A549 (cell line): ENCODE results near the gene MED12L. TPM values are rescaled to one million over a fixed set of nuclear protein-coding genes. Genes with fewer than 3 reads are reported as not detected.

Source experiments
- ATAC-seq, 2 experiments: fragments of 200-7000 bp in 1 of 2; fragments of >200 bp in 1 of 2; cut with Nextera tagmentation in 1 of 2; cut with Tn5 transposase in 1 of 2; 3 replicates each; pipeline versions ENCODE4 v1.8.0 to v1.9.1; 2018 to 2020; ENCODE audit warnings: mild to moderate bottlenecking in 1 of 2, moderate library complexity in 1 of 2
- CTCF ChIA-PET: fragments of 300-600 bp; sonication (Branson Sonifier 250); formaldehyde crosslinking; extraction: SDS; loops from one replicate; lab custom pipeline; 2021; ENCODE audit warnings: antibody characterized with exemption, inconsistent platforms; lab: Yijun Ruan, JAX
- POLR2A ChIA-PET: fragments of 350-600 bp; formaldehyde crosslinking; extraction: SDS; loops from one replicate; lab custom pipeline; 2021; ENCODE audit warnings: antibody characterized with exemption, inconsistent platforms; lab: Yijun Ruan, JAX
- DNase-seq, 2 experiments: peaks; one replicate each; pipeline versions ENCODE4 v3.0.0 to v3.0.0-alpha.2; 2011 to 2016; ENCODE audit warnings: low read depth in 1 of 2, low spot score in 1 of 2
- FAIRE-seq: peaks from 2 replicates; lab custom pipeline; 2011; peaks lifted over from hg19 to GRCh38; lab: Jason Lieb, UNC
- H3K27ac ChIP-seq, 2 experiments: fragments of >200 bp; sonication (Bioruptor Twin); formaldehyde crosslinking; 3 replicates each; pipeline ENCODE4 v1.5.1; 2016 to 2017
- H3K4me1 ChIP-seq: fragments of >200 bp; sonication (Bioruptor Twin); formaldehyde crosslinking; 3 replicates; pipeline ENCODE4 v1.6.1; 2016
- H3K4me2 ChIP-seq: fragments of >200 bp; sonication (Bioruptor Twin); formaldehyde crosslinking; 3 replicates; pipeline ENCODE4 v1.6.1; 2016
- H3K4me3 ChIP-seq: fragments of >200 bp; sonication (Bioruptor Twin); formaldehyde crosslinking; 3 replicates; pipeline ENCODE4 v1.5.1; 2016
- H3K9me3 ChIP-seq: fragments of >200 bp; sonication (Bioruptor Twin); formaldehyde crosslinking; 3 replicates; pipeline ENCODE4 v1.6.1; 2016
- CBX8 ChIP-seq: fragments of 200-600 bp; sonication (generic); IDR thresholded peaks from 2 replicates; pipeline ENCODE4 v1.6.1; 2016
- CEBPB ChIP-seq, 2 experiments: fragments of >200 bp in 1 of 2; sonication (Bioruptor Twin) in 1 of 2; formaldehyde crosslinking in 1 of 2; IDR thresholded peaks; 2 replicates each; pipeline ENCODE4 v1.6.1; 2012 to 2016
- EHF ChIP-seq: fragments of 250-450 bp; sonication (Bioruptor Pico); IDR thresholded peaks from 2 replicates; pipeline ENCODE4 v1.5.0; 2020; ENCODE audit warnings: mild to moderate bottlenecking
- EHMT2 ChIP-seq: fragments of 200-600 bp; sonication (generic); IDR thresholded peaks from 2 replicates; pipeline ENCODE4 v1.6.1; 2016; ENCODE audit warnings: antibody characterized with exemption, low read depth, mild to moderate bottlenecking, moderate library complexity
- EP300 ChIP-seq, 2 experiments: fragments of >200 bp; sonication (Bioruptor Twin); formaldehyde crosslinking; IDR thresholded peaks; 2 replicates in 1 of 2; 3 replicates in 1 of 2; pipeline ENCODE4 v1.6.1; 2016 to 2017
- HES2 ChIP-seq: fragments of >200 bp; sonication (Bioruptor Twin); formaldehyde crosslinking; IDR thresholded peaks from 2 replicates; pipeline ENCODE4 v1.6.1; 2016
- HEYL ChIP-seq: fragments of 250-450 bp; sonication (Bioruptor Pico); IDR thresholded peaks from 2 replicates; pipeline ENCODE4 v1.8.0; 2021; ENCODE audit warnings: mild to moderate bottlenecking, moderate library complexity
- HMGXB4 ChIP-seq: fragments of 250-450 bp; sonication (Bioruptor Pico); IDR thresholded peaks from 2 replicates; pipeline ENCODE4 v1.5.0; 2021; ENCODE audit warnings: mild to moderate bottlenecking, moderate library complexity, borderline replicate concordance
- HOXA7 ChIP-seq: fragments of 250-450 bp; sonication (Bioruptor Pico); IDR thresholded peaks from 2 replicates; pipeline ENCODE4 v1.5.0; 2020; ENCODE audit warnings: mild to moderate bottlenecking, moderate library complexity
- JUNB ChIP-seq: fragments of >200 bp; sonication (Bioruptor Twin); formaldehyde crosslinking; IDR thresholded peaks from 2 replicates; pipeline ENCODE4 v1.6.1; 2016
- KDM5A ChIP-seq: fragments of 200-600 bp; sonication (generic); IDR thresholded peaks from 2 replicates; pipeline ENCODE4 v1.6.1; 2016; ENCODE audit warnings: antibody characterized with exemption, mild to moderate bottlenecking
- MAX ChIP-seq: IDR thresholded peaks from 2 replicates; pipeline ENCODE4 v1.6.1; 2012
- MYC ChIP-seq: IDR thresholded peaks from 2 replicates; pipeline ENCODE4 v1.6.1; 2012; ENCODE audit warnings: mild to moderate bottlenecking, inconsistent platforms, low read length, improper control_type of control experiment, borderline replicate concordance
- PBX3 ChIP-seq: IDR thresholded peaks from 2 replicates; pipeline ENCODE4 v1.6.1; 2012
- POLR2AphosphoS2 ChIP-seq: conservative IDR thresholded peaks from 2 replicates; pipeline ENCODE4 v1.6.1; 2012; ENCODE audit warnings: low read length, improper control_type of control experiment, inconsistent platforms
- REST ChIP-seq: fragments of 200-600 bp; sonication (generic); IDR thresholded peaks from 2 replicates; pipeline ENCODE4 v1.6.1; 2016; ENCODE audit warnings: antibody characterized with exemption, mild to moderate bottlenecking, moderate library complexity
- RNF2 ChIP-seq: fragments of 200-600 bp; sonication (generic); IDR thresholded peaks from 2 replicates; pipeline ENCODE4 v1.6.1; 2016; ENCODE audit warnings: low read depth, mild to moderate bottlenecking, antibody characterized with exemption, moderate library complexity, borderline replicate concordance
- TP53 ChIP-seq: fragments of 250-450 bp; sonication (Bioruptor Pico); IDR thresholded peaks from 2 replicates; pipeline ENCODE4 v1.5.0; 2021; ENCODE audit warnings: mild to moderate bottlenecking, moderate library complexity
- WGBS: methylation state at CpG from one replicate; pipeline ENCODE4 v1.1.6; 2017; ENCODE audit errors: missing lambda C conversion rate; 5-methylcytosine and 5-hydroxymethylcytosine counted together
- polyA plus RNA-seq, 4 experiments: library from polyadenylated mRNA; depleted of rRNA in 3 of 4; stranded (reverse); fragments of >200 nt; fragmentation: RNase III in 1 of 4; extraction: RNeasy Plus Mini Kit Qiagen cat#74134 plus additional on column Dnase treatment in 1 of 4; gene quantifications; 2 replicates in 3 of 4; 3 replicates in 1 of 4; pipeline ENCODE4 v1.2.3, GENCODE V29; 2011 to 2017

MED12L gene
- polyA plus RNA-seq, 2 of the 4 experiments (the other 2 are of a cell fraction): 0.32 to 0.63 TPM

GRCh38 chr3:151276038-151276686 lies 190.7 kb downstream of the MED12L start:
- WGBS: 40% methylated on average over 2 of the region's 2 CpGs
- Histone ChIP-seq H3K4me2 (no peak overlapping the region), H3K4me1 (no peaks in the 10 kb centered on the region), H3K4me3 (no peak overlapping the region), H3K27ac (no peak overlapping the region), H3K9me3 (no peaks in the 10 kb centered on the region)
- no peak for TF ChIP-seq PBX3
- no peak for TF ChIP-seq HMGXB4 (CRISPR knock-in tag)
- no peak for TF ChIP-seq EHMT2
- TF ChIP-seq KDM5A: no peak
- no peak for TF ChIP-seq EHF (CRISPR knock-in tag)
- TF ChIP-seq EP300 (IDR thresholded peaks at IDR 0.05): no peak
- TF ChIP-seq MAX: no peak
- TF ChIP-seq RNF2: no peak
- no peak for TF ChIP-seq CBX8
- no peak for TF ChIP-seq TP53
- no peak for TF ChIP-seq JUNB
- no peak for TF ChIP-seq CEBPB (IDR thresholded peaks at IDR 0.05)
- TF ChIP-seq HEYL (CRISPR knock-in tag): no peak
- ChIA-PET CTCF (interaction anchor here (1.4 to 9.3 kb wide), 4 partner anchors 48 to 107 kb away, joined by 3 to 161 read pairs (median 72); no protein-coding TSS in a partner anchor), POLR2A (no interaction called here)
- DNase-seq (no peak), ATAC-seq (no peak), FAIRE-seq (no peak)

- no peak overlapping the region for H3K4me2 ChIP-seq
- TF ChIP-seq REST (no peak), POLR2AphosphoS2 (no peak), HOXA7 (CRISPR knock-in tag) (no peak), MYC (no peak), HES2 (no peak), MAX (no peak)
- TF ChIP-seq, all 56 proteins: peak for 0
- no peak for ATAC-seq
- no peaks in the 10 kb centered on the region for H3K4me1 ChIP-seq
- ChIA-PET POLR2A (no interaction called here), CTCF (interaction anchor here (1.4 to 9.3 kb wide), 3 partner anchors 48 to 107 kb away, joined by 3 to 161 read pairs (median 136); no protein-coding TSS in a partner anchor)
- no peak for FAIRE-seq
- no peak for DNase-seq
- H3K9me3 ChIP-seq: no peaks in the 10 kb centered on the region
- H3K27ac ChIP-seq: no peak overlapping the region
- WGBS: 75% methylated on average over 6 of the region's 6 CpGs
- no peak overlapping the region for H3K4me3 ChIP-seq
These were observed 191.2 kb downstream of the MED12L start for GRCh38 chr3:151276687-151277042.
